K562 (cell line): ENCODE data around the gene GYS1. TPM values are rescaled to one million over a fixed set of nuclear protein-coding genes. Genes with fewer than 3 reads are reported as not detected.

Source experiments
- ARID3B ChIP-seq: fragments of 250-450 bp; sonication (Bioruptor Pico); IDR thresholded peaks from 2 replicates; pipeline ENCODE4 v1.4.0; 2020; ENCODE audit warnings: borderline replicate concordance
- BHLHE40 ChIP-seq: IDR thresholded peaks from 2 replicates; pipeline ENCODE4 v1.6.1; 2011; ENCODE audit warnings: low read length, improper control_type of control experiment
- CAMTA2 ChIP-seq: fragments of 250-450 bp; sonication (Bioruptor Pico); conservative IDR thresholded peaks from 2 replicates; pipeline ENCODE4 v1.5.1; 2022
- CREB1 ChIP-seq, 2 experiments: sonication (generic) in 1 of 2; formaldehyde crosslinking in 1 of 2; IDR thresholded peaks; 2 replicates each; pipeline versions ENCODE4 v1.6.1 to v1.8.0; 2012 to 2022; ENCODE audit warnings: inconsistent platforms in 1 of 2, mild to moderate bottlenecking in 1 of 2, missing genetic modification reagents in 1 of 2, moderate library complexity in 1 of 2
- DPF2 ChIP-seq: fragments of 450-650 bp; IDR thresholded peaks from 2 replicates; pipeline ENCODE4 v1.6.1; 2016
- GATAD2B ChIP-seq: fragments of 450-650 bp; IDR thresholded peaks from 2 replicates; pipeline ENCODE4 v1.6.1; 2017; ENCODE audit warnings: mild to moderate bottlenecking, borderline replicate concordance
- HMGN3 ChIP-seq: IDR thresholded peaks from 2 replicates; pipeline ENCODE4 v1.6.1; 2011; ENCODE audit warnings: borderline replicate concordance, low read depth, mild to moderate bottlenecking, mixed read lengths, low read length; ENCODE audit not compliant: insufficient read length; ENCODE audit errors: extremely low read depth
- HOMEZ ChIP-seq: fragments of 250-450 bp; sonication (Bioruptor Pico); IDR thresholded peaks from 2 replicates; pipeline ENCODE4 v1.4.0; 2020; ENCODE audit warnings: mild to moderate bottlenecking, moderate library complexity
- PCBP1 ChIP-seq: fragments of 200-400 bp; formaldehyde crosslinking; IDR thresholded peaks from 2 replicates; pipeline ENCODE4 v1.6.1; 2018; ENCODE audit warnings: mild to moderate bottlenecking, low read depth, low read length; ENCODE audit not compliant: poor library complexity, severe bottlenecking
- RBM15 ChIP-seq: fragments of 200-400 bp; formaldehyde crosslinking; IDR thresholded peaks from 2 replicates; pipeline ENCODE4 v1.6.1; 2018; ENCODE audit warnings: mild to moderate bottlenecking, low read length, moderate library complexity; ENCODE audit not compliant: insufficient read depth
- RHOXF2B ChIP-seq: fragments of 250-450 bp; sonication (Bioruptor Pico); conservative IDR thresholded peaks from 2 replicates; pipeline ENCODE4 v1.5.1; 2021
- SMARCB1 ChIP-seq: IDR thresholded peaks from 2 replicates; pipeline ENCODE4 v1.6.1; 2011; ENCODE audit warnings: improper control_type of control experiment, low read depth; ENCODE audit not compliant: insufficient read length
- SRF ChIP-seq, 2 experiments: fragments of 250-450, 450-650 bp in 1 of 2; sonication (Bioruptor Pico) in 1 of 2; sonication (generic) in 1 of 2; formaldehyde crosslinking; IDR thresholded peaks; 2 replicates each; pipeline versions ENCODE4 v1.5.0 to v1.5.1; 2020 to 2022; ENCODE audit warnings: mild to moderate bottlenecking in 1 of 2, missing genetic modification reagents in 1 of 2
- TBL1XR1 ChIP-seq, 2 experiments: IDR thresholded peaks; 2 replicates each; pipeline ENCODE4 v1.6.1; 2012; ENCODE audit warnings: improper control_type of control experiment in 2 of 2, low read length in 2 of 2, mild to moderate bottlenecking in 1 of 2
- THRAP3 ChIP-seq: fragments of 450-650 bp; IDR thresholded peaks from 2 replicates; pipeline ENCODE4 v1.6.1; 2016; ENCODE audit warnings: mild to moderate bottlenecking, inconsistent platforms, borderline replicate concordance
- U2AF2 ChIP-seq: fragments of 200-400 bp; formaldehyde crosslinking; optimal IDR thresholded peaks from 2 replicates; pipeline ENCODE3; 2017; ENCODE audit warnings: low read depth, mild to moderate bottlenecking, low read length
- ZBTB5 ChIP-seq: fragments of 450-650 bp; IDR thresholded peaks from 2 replicates; pipeline ENCODE4 v1.6.1; 2017; ENCODE audit warnings: antibody characterized with exemption
- ZNF140 ChIP-seq: fragments of 250-450 bp; sonication (Bioruptor Pico); IDR thresholded peaks from 2 replicates; pipeline ENCODE4 v1.8.0; 2021; ENCODE audit warnings: moderate library complexity, mild to moderate bottlenecking, inconsistent platforms
- ZNF23 ChIP-seq: fragments of 250-450 bp; sonication (Bioruptor Pico); IDR thresholded peaks from 2 replicates; pipeline ENCODE4 v1.4.0; 2020; ENCODE audit warnings: mild to moderate bottlenecking
- ZNF436 ChIP-seq: fragments of 250-450, 450-650 bp; sonication (Bioruptor Pico); formaldehyde crosslinking; IDR thresholded peaks from 2 replicates; pipeline ENCODE4 v1.7.0; 2020; ENCODE audit warnings: mild to moderate bottlenecking
- ZNF740 ChIP-seq, 3 experiments: fragments of 200-800 bp in 1 of 3; sonication (Bioruptor generic) in 1 of 3; sonication (generic) in 1 of 3; formaldehyde crosslinking in 1 of 3; IDR thresholded peaks; 2 replicates each; pipeline versions ENCODE4 v1.6.1 to v1.8.0; 2016 to 2022; ENCODE audit warnings: mild to moderate bottlenecking in 2 of 3, missing compliant biosample characterization in 2 of 3, missing genetic modification characterization in 2 of 3, missing genetic modification reagents in 1 of 3
- ZNF778 ChIP-seq: fragments of 450-650 bp; formaldehyde crosslinking; IDR thresholded peaks from 2 replicates; pipeline ENCODE4 v1.4.0; 2020; ENCODE audit warnings: mild to moderate bottlenecking, moderate library complexity
- polyA plus RNA-seq, 8 experiments: library from polyadenylated mRNA; depleted of rRNA in 4 of 8; stranded (reverse) in 5 of 8; unstranded in 3 of 8; fragments of >200 nt; fragmentation: Nextera tagmentation in 2 of 8; fragmentation: Illumina TruSeq in 1 of 8; extraction: Ambion mirVana in 2 of 8; extraction: Trizol in 1 of 8; gene quantifications; 2 replicates each; pipeline versions ENCODE4 v1.2.1 to v1.2.3, GENCODE V29; 2011 to 2014; ENCODE audit warnings: inconsistent platforms in 1 of 8, missing spikeins in 1 of 8
- total RNA-seq, 7 experiments: library from RNA; depleted of rRNA in 6 of 7; stranded (reverse); fragments of >200 nt in 6 of 7; fragmentation: Illumina TruSeq in 2 of 7; extraction: Trizol in 2 of 7; gene quantifications; 2 replicates each; pipeline versions ENCODE4 v1.2.1 to v1.2.3, GENCODE V29; 2011 to 2021; ENCODE audit warnings: low replicate concordance in 1 of 7

Gene GYS1
- total and polyA plus RNA-seq, 9 of the 15 experiments (the other 6 are each of a cell fraction or from before 2014, with no cell fraction given): 1.9 to 31.1 (median 15.2) TPM

- TF ChIP-seq HOMEZ (CRISPR knock-in tag) (no peak), SMARCB1 (no peak), CAMTA2 (CRISPR knock-in tag) (no peak), TBL1XR1 (IDR thresholded peaks at IDR 0.05; ENCODE audit: low read length in 2 of 2) (no peak), RHOXF2B (CRISPR knock-in tag) (no peak), GATAD2B (no peak), THRAP3 (no peak), ZNF436 (CRISPR knock-in tag) (no peak), ZNF140 (CRISPR knock-in tag) (no peak), PCBP1 (no peak), CREB1 (IDR thresholded peaks at IDR 0.05) (no peak), CREB1 (CRISPR knock-in tag; IDR thresholded peaks at IDR 0.05) (no peak), ZNF778 (CRISPR knock-in tag) (no peak), BHLHE40 (peak; percentile 76), ZBTB5 (no peak), HMGN3 (peak; percentile 28), RBM15 (no peak), SRF (CRISPR knock-in tag; IDR thresholded peaks at IDR 0.05) (0 out of 4 replicates have a peak, but pooled peaks of 1 of the 2 experiments have one; percentile 12), ARID3B (CRISPR knock-in tag) (no peak), DPF2 (peak; percentile 16; the same call in 1 of the 2 replicates), U2AF2 (no peak), ZNF740 (CRISPR knock-in tag; IDR thresholded peaks at IDR 0.05) (no peak), ZNF740 (tag; IDR thresholded peaks at IDR 0.05) (no peak), ZNF23 (CRISPR knock-in tag) (no peak)
Observed at GRCh38 chr19:49019242-49019932, 26.3 kb upstream of the GYS1 start (continued).
